Measurements from ENCODE around the gene SRSF12.

- TF ChIP-seq POLR2A (IDR thresholded peaks at IDR 0.05), result no peak
- no peak for TF ChIP-seq CTCF (IDR thresholded peaks at IDR 0.05 in 4 of 5, conservative IDR thresholded peaks at IDR 0.05 in 1 of 5)
Observed at GRCh38 chr6:89120371-89120770, 2.5 kb upstream of the SRSF12 start.

Data from gastrocnemius medialis (tissue), 4 donors.